ENCODE data around the gene THSD4.

- TF ChIP-seq POLR2AphosphoS5 (IDR thresholded peaks at IDR 0.05; ENCODE audit: low read depth, low read length) = no peak
- TF ChIP-seq RAD21 (IDR thresholded peaks at IDR 0.05 in 1 of 2, conservative IDR thresholded peaks at IDR 0.05 in 1 of 2; ENCODE audit: low read depth in 2 of 2, low read length in 2 of 2) = no peak
- no peak for TF ChIP-seq EP300 (IDR thresholded peaks at IDR 0.05; ENCODE audit: borderline replicate concordance in 1 of 2, low read depth in 2 of 2, low read length in 2 of 2)
- TF ChIP-seq CTCF (IDR thresholded peaks at IDR 0.05; ENCODE audit: control extremely low read depth in 1 of 3, insufficient read depth in 1 of 3, low read depth in 1 of 3, low read length in 3 of 3) = no peak
- TF ChIP-seq POLR2A (IDR thresholded peaks at IDR 0.05; ENCODE audit: control extremely low read depth in 1 of 2, low read depth in 2 of 2, low read length in 2 of 2) = no peak
- TF ChIP-seq SIN3A (conservative IDR thresholded peaks at IDR 0.05 in 1 of 2, IDR thresholded peaks at IDR 0.05 in 1 of 2; ENCODE audit: low read depth in 1 of 2, low read length in 2 of 2) = no peak
- no peak for TF ChIP-seq NRF1 (IDR thresholded peaks at IDR 0.05; ENCODE audit: low read depth, low read length)
- no peak for TF ChIP-seq GABPA (IDR thresholded peaks at IDR 0.05; ENCODE audit: borderline replicate concordance, insufficient read depth, low read length)
- no peak for TF ChIP-seq KDM1A (IDR thresholded peaks at IDR 0.05; ENCODE audit: borderline replicate concordance, low read length)
- TF ChIP-seq YY1 (IDR thresholded peaks at IDR 0.05; ENCODE audit: low read depth, low read length) = no peak
- TF ChIP-seq FOSL1 (IDR thresholded peaks at IDR 0.05; ENCODE audit: insufficient read depth, low read depth, low read length) = no peak
- TF ChIP-seq, protein P1, sequence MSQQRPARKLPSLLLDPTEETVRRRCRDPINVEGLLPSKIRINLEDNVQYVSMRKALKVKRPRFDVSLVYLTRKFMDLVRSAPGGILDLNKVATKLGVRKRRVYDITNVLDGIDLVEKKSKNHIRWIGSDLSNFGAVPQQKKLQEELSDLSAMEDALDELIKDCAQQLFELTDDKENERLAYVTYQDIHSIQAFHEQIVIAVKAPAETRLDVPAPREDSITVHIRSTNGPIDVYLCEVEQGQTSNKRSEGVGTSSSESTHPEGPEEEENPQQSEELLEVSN (IDR thresholded peaks at IDR 0.05) = no peak
Observed at GRCh38 chr15:71296315-71296679, 181.0 kb downstream of the THSD4 start.

All from H1 (cell line).